ENCODE data around the gene KTN1.

The KTN1 gene

DNA sequence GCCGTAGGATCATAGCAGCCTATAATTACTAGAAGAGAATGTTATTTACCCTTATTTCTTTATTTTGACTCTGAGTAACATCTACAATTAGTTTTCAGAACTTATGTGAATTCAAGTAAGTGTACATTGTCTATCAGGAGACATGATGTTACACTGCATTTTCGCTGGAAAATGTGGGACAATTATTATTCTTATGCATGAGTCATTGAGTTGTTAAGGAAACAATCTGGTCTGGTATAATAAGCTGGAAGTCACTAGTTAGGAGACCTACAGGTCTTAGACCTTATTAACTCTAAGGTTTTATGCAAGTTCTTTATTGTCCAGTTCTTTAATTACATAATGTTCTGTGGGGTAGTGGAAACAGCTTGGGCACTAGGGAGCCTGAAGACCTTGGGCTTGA lies 5.8 kb downstream of the KTN1 start:
- TF ChIP-seq, protein P1, sequence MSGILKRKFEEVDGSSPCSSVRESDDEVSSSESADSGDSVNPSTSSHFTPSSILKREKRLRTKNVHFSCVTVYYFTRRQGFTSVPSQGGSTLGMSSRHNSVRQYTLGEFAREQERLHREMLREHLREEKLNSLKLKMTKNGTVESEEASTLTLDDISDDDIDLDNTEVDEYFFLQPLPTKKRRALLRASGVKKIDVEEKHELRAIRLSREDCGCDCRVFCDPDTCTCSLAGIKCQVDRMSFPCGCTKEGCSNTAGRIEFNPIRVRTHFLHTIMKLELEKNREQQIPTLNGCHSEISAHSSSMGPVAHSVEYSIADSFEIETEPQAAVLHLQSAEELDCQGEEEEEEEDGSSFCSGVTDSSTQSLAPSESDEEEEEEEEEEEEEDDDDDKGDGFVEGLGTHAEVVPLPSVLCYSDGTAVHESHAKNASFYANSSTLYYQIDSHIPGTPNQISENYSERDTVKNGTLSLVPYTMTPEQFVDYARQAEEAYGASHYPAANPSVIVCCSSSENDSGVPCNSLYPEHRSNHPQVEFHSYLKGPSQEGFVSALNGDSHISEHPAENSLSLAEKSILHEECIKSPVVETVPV (CRISPR knock-in tag; IDR thresholded peaks at IDR 0.05): no peak
- no peak for TF ChIP-seq ARNTL (CRISPR knock-in tag; IDR thresholded peaks at IDR 0.05; ENCODE audit: borderline replicate concordance, low read depth)
- no peak; the same call in none of the 2 replicates for TF ChIP-seq ISL1 (CRISPR knock-in tag; IDR thresholded peaks at IDR 0.05)
- TF ChIP-seq ZFP30 (CRISPR knock-in tag; IDR thresholded peaks at IDR 0.05): no peak
- no peak for TF ChIP-seq ESRRG (CRISPR knock-in tag; IDR thresholded peaks at IDR 0.05)
- TF ChIP-seq TOX (CRISPR knock-in tag; IDR thresholded peaks at IDR 0.05; ENCODE audit: borderline replicate concordance): no peak
- TF ChIP-seq ZNF70 (CRISPR knock-in tag; IDR thresholded peaks at IDR 0.05): no peak
- TF ChIP-seq ZNF8 (CRISPR knock-in tag; IDR thresholded peaks at IDR 0.05): no peak
- ATAC-seq: peak; percentile 27

DNA sequence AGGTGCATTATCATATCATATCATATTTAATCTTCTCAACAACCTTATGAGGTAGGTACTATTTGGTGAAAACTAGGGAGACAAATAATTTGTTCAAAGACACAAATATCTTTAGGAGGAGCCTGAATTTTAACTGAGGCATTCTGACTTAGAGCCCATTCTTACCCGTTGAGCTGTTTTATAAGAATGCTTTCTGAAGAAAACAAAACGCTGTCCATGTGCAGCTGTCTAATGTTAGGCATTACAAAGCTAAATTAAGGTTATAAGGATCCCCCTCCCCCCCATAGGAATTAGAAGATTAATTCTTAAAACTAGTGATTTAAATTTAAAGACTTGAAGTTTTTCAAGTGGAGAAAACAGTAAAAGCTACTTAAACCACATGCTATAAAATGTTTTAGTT lies 6.4 kb downstream of the KTN1 start:
- TF ChIP-seq ZNF565 (CRISPR knock-in tag; conservative IDR thresholded peaks at IDR 0.05; ENCODE audit: low read depth): no peak
- no peak for ATAC-seq

DNA sequence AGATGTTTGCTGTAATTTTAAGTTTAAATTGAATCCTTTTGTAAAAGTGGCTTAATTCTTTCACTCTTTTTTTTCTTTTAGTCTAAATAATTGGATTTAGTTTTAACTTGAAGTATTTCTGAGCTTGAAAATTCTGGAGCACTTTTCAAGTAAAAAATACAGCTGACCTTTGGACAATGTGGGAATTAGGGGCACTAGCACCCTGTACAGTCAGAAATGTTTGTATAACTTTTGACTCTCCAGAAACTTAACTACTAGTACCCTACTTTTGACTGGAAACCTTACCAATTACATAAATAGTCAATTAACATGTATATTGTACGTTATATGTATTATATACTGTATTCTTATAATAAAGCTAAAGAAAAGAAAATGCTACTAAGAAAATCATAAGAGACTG lies 7.8 kb downstream of the KTN1 start:
- TF ChIP-seq SNAI2 (CRISPR knock-in tag; IDR thresholded peaks at IDR 0.05): no peak
- ATAC-seq: no peak

DNA sequence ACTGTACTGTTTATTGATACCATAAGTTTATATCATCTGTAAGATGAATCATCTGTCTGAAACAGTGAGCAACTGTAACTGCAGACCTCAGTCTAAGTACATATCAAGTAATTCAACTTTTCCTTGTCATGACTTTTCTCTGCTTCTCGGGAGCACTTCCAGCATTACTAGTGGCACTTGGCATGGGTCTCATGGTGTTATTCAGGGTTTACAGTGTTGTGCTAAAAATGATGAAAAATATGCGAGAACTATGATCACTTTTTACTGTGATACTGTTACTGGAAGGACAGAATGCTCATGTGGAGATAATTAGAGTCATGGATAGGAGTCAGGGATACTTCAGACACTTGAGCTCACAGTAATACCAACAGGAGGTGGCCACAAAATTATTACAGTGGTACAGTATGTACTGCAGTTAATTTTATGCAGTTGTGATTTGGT lies 8.3 kb downstream of the KTN1 start:
- peak; percentile 64 for ATAC-seq
- TF ChIP-seq SNAI2 (CRISPR knock-in tag; IDR thresholded peaks at IDR 0.05) (no peak), ARNTL (CRISPR knock-in tag; IDR thresholded peaks at IDR 0.05; ENCODE audit: borderline replicate concordance, low read depth) (no peak), ZFP3 (CRISPR knock-in tag; IDR thresholded peaks at IDR 0.05) (no peak), RARB (CRISPR knock-in tag; IDR thresholded peaks at IDR 0.05) (no peak), ESRRG (CRISPR knock-in tag; IDR thresholded peaks at IDR 0.05) (no peak), TOX (CRISPR knock-in tag; IDR thresholded peaks at IDR 0.05; ENCODE audit: borderline replicate concordance) (no peak), ZC3H10 (CRISPR knock-in tag; IDR thresholded peaks at IDR 0.05) (no peak), ZNF565 (CRISPR knock-in tag; conservative IDR thresholded peaks at IDR 0.05; ENCODE audit: low read depth) (no peak), GLIS3 (CRISPR knock-in tag; IDR thresholded peaks at IDR 0.05) (no peak)
- TF ChIP-seq, protein P2, sequence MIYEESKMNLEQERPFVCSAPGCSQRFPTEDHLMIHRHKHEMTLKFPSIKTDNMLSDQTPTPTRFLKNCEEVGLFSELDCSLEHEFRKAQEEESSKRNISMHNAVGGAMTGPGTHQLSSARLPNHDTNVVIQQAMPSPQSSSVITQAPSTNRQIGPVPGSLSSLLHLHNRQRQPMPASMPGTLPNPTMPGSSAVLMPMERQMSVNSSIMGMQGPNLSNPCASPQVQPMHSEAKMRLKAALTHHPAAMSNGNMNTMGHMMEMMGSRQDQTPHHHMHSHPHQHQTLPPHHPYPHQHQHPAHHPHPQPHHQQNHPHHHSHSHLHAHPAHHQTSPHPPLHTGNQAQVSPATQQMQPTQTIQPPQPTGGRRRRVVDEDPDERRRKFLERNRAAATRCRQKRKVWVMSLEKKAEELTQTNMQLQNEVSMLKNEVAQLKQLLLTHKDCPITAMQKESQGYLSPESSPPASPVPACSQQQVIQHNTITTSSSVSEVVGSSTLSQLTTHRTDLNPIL (CRISPR knock-in tag; IDR thresholded peaks at IDR 0.05; ENCODE audit: low read depth): no peak

DNA sequence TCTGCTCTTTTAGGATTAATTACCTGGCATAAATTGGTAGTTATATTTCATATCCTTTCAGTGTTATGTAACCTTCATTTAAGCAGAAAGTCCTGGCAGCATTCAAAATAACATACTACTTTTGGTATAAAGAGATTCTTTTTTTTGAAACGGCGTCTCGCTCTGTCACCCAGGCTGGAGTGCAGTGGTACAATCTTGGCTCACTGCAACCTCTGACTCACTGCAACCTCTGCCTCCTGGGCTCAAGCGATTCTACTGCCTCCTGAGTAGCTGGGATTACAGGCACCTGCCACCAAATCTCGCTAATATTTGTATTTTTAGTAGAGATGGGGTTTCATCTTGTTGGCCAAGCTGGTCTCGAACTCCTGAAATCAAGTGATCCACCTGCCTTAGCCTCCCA lies 9.2 kb downstream of the KTN1 start:
- TF ChIP-seq ZNF8 (CRISPR knock-in tag; IDR thresholded peaks at IDR 0.05) (no peak), OSR1 (CRISPR knock-in tag; IDR thresholded peaks at IDR 0.05) (no peak), ZNF565 (CRISPR knock-in tag; conservative IDR thresholded peaks at IDR 0.05; ENCODE audit: low read depth) (no peak), PPARA (CRISPR knock-in tag; IDR thresholded peaks at IDR 0.05; ENCODE audit: borderline replicate concordance) (no peak), TCF4 (CRISPR knock-in tag; IDR thresholded peaks at IDR 0.05; ENCODE audit: borderline replicate concordance) (no peak), ARNTL (CRISPR knock-in tag; IDR thresholded peaks at IDR 0.05; ENCODE audit: borderline replicate concordance, low read depth) (no peak), CSDC2 (CRISPR knock-in tag; IDR thresholded peaks at IDR 0.05) (no peak), ZFP30 (CRISPR knock-in tag; IDR thresholded peaks at IDR 0.05) (no peak), GLIS3 (CRISPR knock-in tag; IDR thresholded peaks at IDR 0.05) (no peak), RARB (CRISPR knock-in tag; IDR thresholded peaks at IDR 0.05) (no peak), ZC3H10 (CRISPR knock-in tag; IDR thresholded peaks at IDR 0.05) (no peak)
- TF ChIP-seq, protein P3, sequence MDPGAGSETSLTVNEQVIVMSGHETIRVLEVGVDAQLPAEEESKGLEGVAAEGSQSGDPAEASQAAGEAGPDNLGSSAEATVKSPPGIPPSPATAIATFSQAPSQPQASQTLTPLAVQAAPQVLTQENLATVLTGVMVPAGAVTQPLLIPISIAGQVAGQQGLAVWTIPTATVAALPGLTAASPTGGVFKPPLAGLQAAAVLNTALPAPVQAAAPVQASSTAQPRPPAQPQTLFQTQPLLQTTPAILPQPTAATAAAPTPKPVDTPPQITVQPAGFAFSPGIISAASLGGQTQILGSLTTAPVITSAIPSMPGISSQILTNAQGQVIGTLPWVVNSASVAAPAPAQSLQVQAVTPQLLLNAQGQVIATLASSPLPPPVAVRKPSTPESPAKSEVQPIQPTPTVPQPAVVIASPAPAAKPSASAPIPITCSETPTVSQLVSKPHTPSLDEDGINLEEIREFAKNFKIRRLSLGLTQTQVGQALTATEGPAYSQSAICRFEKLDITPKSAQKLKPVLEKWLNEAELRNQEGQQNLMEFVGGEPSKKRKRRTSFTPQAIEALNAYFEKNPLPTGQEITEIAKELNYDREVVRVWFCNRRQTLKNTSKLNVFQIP (CRISPR knock-in tag; IDR thresholded peaks at IDR 0.05; ENCODE audit: borderline replicate concordance, low read depth): no peak
- TF ChIP-seq, protein P1 (CRISPR knock-in tag; IDR thresholded peaks at IDR 0.05): no peak
- TF ChIP-seq, protein P4, sequence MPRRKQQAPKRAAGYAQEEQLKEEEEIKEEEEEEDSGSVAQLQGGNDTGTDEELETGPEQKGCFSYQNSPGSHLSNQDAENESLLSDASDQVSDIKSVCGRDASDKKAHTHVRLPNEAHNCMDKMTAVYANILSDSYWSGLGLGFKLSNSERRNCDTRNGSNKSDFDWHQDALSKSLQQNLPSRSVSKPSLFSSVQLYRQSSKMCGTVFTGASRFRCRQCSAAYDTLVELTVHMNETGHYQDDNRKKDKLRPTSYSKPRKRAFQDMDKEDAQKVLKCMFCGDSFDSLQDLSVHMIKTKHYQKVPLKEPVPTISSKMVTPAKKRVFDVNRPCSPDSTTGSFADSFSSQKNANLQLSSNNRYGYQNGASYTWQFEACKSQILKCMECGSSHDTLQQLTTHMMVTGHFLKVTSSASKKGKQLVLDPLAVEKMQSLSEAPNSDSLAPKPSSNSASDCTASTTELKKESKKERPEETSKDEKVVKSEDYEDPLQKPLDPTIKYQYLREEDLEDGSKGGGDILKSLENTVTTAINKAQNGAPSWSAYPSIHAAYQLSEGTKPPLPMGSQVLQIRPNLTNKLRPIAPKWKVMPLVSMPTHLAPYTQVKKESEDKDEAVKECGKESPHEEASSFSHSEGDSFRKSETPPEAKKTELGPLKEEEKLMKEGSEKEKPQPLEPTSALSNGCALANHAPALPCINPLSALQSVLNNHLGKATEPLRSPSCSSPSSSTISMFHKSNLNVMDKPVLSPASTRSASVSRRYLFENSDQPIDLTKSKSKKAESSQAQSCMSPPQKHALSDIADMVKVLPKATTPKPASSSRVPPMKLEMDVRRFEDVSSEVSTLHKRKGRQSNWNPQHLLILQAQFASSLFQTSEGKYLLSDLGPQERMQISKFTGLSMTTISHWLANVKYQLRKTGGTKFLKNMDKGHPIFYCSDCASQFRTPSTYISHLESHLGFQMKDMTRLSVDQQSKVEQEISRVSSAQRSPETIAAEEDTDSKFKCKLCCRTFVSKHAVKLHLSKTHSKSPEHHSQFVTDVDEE (CRISPR knock-in tag; IDR thresholded peaks at IDR 0.05): no peak
- TF ChIP-seq, protein P2 (CRISPR knock-in tag; IDR thresholded peaks at IDR 0.05; ENCODE audit: low read depth): no peak

More for the DNA sequence above, 9.2 kb downstream of the KTN1 start:
- no peak for ATAC-seq
